ENCODE data around the gene UPP1.

The UPP1 gene

DNA sequence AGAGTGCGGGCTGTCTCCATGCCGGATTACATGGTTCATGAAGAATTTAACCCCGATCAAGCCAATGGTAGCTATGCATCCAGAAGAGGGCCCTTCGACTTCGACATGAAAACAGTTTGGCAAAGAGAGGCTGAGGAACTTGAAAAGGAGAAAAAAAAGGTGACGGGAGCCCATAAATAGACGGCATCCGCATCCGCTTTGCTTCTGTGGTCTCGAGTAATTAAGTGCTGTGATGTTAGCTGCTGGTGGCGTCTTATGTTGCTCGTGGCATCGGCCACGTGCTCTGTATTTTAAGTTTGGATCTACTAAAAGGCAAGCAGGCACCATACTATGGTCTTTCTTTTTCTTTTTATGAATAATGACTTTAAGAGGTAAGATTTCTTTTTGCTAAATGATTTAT is 42.6 kb upstream of the UPP1 start:
- DNase-seq (ENCODE audit: insufficient read length, low spot score) = no peak
- TF ChIP-seq, protein P1, sequence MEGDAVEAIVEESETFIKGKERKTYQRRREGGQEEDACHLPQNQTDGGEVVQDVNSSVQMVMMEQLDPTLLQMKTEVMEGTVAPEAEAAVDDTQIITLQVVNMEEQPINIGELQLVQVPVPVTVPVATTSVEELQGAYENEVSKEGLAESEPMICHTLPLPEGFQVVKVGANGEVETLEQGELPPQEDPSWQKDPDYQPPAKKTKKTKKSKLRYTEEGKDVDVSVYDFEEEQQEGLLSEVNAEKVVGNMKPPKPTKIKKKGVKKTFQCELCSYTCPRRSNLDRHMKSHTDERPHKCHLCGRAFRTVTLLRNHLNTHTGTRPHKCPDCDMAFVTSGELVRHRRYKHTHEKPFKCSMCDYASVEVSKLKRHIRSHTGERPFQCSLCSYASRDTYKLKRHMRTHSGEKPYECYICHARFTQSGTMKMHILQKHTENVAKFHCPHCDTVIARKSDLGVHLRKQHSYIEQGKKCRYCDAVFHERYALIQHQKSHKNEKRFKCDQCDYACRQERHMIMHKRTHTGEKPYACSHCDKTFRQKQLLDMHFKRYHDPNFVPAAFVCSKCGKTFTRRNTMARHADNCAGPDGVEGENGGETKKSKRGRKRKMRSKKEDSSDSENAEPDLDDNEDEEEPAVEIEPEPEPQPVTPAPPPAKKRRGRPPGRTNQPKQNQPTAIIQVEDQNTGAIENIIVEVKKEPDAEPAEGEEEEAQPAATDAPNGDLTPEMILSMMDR (IDR thresholded peaks at IDR 0.05; ENCODE audit: insufficient read depth, missing control alignments) = no peak
- FAIRE-seq = no peak

DNA sequence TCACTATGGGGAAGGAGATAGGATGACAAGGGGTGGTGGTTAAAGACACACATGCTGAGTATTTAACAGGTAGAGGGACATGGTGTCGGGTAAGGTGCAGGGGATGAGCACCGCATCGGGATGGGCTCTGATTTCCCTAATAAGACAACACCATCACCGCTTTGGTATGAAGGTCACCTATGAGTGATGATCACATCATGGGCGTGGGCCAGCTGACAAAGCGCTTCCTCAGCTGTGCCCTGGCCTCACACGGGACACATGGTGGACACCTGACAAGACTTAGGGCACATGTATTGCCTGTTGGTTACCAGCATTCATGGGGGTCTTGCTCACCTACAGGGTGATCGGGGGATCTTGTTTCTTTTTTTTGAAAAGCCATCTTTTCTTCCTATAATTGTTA is 41.0 kb upstream of the UPP1 start:
- DNase-seq (ENCODE audit: insufficient read length, low spot score) (no peak), FAIRE-seq (no peak)
- TF ChIP-seq, protein P1 (IDR thresholded peaks at IDR 0.05; ENCODE audit: insufficient read depth, missing control alignments) = no peak

DNA sequence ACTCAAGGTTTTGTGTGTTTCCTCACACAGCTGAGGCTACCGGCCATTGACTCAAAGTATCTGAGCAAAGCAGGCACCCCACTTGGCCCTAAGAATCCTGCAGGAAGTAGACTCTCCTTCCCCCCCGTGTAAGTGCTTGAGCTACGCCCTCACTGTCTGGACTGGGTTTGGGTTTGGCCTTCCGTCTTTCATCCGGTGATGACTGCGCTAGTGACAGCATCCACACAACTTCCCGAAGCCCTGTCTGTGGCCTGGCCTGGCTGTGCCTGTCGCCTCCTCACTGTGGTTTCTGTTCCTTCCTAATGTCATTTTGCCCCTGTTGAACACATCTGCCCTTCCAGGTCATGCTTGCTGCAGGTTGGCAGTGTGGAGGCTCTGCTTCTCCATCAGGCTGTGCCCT is 39.2 kb upstream of the UPP1 start:
- no peak for DNase-seq (ENCODE audit: insufficient read length, low spot score)
- TF ChIP-seq, protein P1 (IDR thresholded peaks at IDR 0.05; ENCODE audit: insufficient read depth, missing control alignments) = no peak
- no peak for FAIRE-seq

DNA sequence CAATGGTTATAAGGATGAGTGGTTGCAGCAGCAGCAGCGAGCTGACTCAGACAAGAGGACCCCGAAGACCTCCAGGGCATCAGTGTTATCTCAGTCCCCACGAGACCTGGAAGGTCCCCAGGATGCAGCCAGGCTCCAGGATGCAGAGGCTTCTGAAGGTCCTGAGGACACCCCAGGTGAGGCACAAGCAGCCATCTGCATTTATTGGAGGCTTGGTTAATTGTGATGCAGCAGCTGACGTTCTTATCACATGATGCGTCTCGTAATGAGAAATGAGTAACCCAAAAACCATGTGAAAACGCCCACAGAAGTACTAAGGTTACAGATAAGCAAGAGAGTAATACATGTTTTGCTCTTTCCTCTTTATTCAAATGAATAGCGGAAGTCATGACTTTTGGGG is 36.3 kb upstream of the UPP1 start:
- FAIRE-seq = no peak
- DNase-seq (ENCODE audit: insufficient read length, low spot score) = no peak
- TF ChIP-seq, protein P1 (IDR thresholded peaks at IDR 0.05; ENCODE audit: insufficient read depth, missing control alignments) = no peak

DNA sequence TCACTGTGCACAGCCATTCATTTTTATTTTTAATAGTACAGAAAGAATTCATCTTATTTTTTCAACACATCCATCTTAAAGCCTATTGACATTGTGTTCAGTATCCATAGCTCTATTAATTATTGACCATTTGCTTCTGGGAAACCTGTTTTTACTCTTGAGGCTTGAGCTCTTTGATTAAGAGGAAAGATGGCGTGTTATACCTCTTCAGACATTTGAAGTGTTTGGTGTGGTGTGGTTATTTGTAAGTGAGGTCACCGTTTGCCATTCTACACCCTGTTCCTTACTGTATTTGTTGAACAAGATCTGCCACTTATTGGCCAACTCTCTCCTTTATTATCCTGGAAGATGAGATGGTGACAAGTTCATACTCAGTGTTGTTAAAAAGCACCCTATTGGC is 35.3 kb upstream of the UPP1 start:
- TF ChIP-seq, protein P1 (IDR thresholded peaks at IDR 0.05; ENCODE audit: insufficient read depth, missing control alignments) = no peak
- DNase-seq (ENCODE audit: insufficient read length, low spot score) (no peak), FAIRE-seq (no peak)

DNA sequence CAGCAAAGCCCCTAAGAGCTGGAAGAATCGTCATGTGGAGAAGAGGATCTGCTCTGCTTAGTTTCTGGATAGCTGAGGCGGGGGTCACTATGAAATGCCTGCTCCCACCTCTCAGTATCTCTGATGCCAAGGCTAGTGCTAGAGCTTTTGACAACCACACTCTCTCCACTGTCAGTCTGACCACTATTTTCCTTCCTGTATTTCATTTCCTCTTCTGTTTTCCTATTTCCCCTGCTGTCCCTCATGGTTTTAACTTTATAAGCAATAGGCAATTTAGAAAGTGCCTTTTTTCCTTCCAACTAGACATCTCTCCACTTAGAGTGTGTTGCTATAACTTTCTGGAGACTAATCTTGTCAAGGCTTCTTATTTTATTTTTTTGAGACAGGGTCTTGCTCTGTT is 30.1 kb upstream of the UPP1 start:
- no peak for FAIRE-seq
- no peak for DNase-seq (ENCODE audit: insufficient read length, low spot score)
- TF ChIP-seq, protein P1 (IDR thresholded peaks at IDR 0.05; ENCODE audit: insufficient read depth, missing control alignments) = no peak

DNA sequence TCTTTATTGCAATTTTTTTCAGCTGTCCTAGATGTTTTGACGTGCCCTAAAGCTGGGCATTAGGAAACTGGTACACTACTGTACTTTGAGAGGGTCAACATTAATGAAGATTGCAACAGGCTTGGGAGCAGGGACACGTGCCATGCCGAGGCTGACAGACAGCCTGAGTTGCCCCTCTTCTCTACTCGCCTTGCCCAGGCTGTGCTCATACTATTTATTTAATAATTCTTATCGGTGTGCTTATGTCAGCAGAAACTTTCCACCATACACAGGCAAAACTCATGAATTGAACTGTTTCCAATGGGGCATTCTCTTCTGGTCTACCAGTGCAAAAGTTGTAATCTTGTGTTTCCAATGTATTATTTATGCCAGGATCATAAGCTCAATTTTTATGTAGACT is 29.4 kb upstream of the UPP1 start:
- TF ChIP-seq, protein P1 (IDR thresholded peaks at IDR 0.05; ENCODE audit: insufficient read depth, missing control alignments) = no peak
- no peak for DNase-seq (ENCODE audit: insufficient read length, low spot score)
- FAIRE-seq = no peak

All from D721Med (cell line).